Activated CD4-positive, alpha-beta T cell treated with anti-CD3 and anti-CD28 coated beads, Interleukin-2, Interleukin-6, amounts not matched to agents 100 ng/mL and 50 ng/mL, durations not matched to agents 16 hours and 8 hours (primary cell): ENCODE data around the gene HDAC4.

Experiments used
- DNase-seq: peaks from one replicate; pipeline ENCODE4 v3.0.0-alpha.2; 2020

Gene HDAC4

GRCh38 chr2:239146011-239146641 is 254.7 kb downstream of the HDAC4 start:
- peak; percentile 33 for DNase-seq

GRCh38 chr2:239145601-239146000 is 255.2 kb downstream of the HDAC4 start:
- no peak for DNase-seq

- no peak for DNase-seq
Observed at GRCh38 chr2:239145106-239145505, 255.7 kb downstream of the HDAC4 start.

DNA sequence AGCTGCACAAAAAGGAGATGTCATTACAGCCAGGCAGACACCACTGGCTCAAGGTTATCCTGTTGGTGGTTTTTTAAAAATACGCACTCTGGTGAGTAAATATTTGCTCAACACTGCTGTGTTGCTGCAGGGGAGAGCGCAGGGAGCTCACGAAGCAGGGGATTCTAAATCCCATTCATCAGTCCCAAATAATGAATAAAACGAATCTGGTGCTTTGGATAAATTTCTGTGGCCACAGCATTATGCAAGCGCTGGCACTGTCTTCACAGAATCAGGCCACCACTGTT is 256.2 kb downstream of the HDAC4 start:
- no peak for DNase-seq

DNA sequence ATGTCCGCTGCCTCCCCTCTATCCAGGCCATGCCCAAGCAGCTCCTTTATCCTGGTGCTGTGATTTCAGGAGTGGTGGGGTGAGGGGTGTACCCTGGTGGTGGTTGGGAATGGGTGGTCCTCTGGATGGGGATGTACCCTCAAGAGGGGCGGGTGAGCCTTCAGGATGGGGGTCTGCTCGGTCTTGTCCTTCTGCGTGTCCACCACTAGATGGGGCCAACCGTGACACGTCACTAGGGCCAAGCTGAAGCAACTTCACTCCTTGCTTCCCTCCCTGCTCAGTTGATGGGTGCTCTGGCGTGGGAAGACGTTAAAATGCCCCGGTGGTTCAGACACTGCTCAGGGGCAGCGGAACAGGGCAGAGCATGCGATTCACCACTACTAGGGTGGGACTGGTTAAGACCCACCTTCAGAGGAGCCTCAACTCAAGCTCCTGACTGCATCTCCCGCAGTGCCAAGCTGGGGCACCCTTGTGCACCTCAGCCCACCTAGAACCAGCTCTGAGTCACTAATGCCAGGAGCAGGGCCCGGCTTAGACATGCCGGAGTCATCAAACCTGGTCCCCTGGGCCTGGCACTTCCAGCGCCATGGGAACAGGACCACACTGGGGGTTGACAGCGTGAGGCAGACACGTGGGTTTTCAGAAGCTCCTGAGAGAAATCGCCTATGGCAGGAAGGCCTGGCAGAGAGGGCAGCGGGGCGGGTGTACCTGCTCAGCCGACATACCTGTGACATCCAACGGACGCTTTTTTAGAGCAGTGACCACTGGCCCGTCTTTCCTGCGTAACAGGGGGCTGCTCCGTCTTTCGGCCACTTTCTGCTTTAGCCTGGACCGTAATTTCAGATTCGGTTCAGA is 256.7 kb downstream of the HDAC4 start:
- DNase-seq: peak; percentile 47

DNA sequence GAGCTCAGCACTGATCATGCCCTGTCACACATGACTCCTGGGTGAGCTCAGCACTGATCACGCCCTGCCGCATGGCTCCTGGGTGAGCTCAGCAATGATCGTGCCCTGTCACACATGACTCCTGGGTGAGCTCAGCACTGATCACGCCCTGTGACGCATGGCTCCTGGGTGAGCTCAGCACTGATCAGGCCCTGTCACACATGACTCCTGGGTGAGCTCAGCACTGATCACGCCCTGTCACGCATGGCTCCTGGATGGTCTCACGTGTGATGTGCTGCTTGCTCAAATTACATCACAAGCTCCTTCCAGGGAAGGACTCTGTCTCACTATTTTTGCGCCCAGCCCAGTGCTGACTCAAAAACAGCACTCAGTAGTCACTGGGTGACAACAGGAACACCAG is 258.0 kb downstream of the HDAC4 start:
- DNase-seq: peak; percentile 26

DNA sequence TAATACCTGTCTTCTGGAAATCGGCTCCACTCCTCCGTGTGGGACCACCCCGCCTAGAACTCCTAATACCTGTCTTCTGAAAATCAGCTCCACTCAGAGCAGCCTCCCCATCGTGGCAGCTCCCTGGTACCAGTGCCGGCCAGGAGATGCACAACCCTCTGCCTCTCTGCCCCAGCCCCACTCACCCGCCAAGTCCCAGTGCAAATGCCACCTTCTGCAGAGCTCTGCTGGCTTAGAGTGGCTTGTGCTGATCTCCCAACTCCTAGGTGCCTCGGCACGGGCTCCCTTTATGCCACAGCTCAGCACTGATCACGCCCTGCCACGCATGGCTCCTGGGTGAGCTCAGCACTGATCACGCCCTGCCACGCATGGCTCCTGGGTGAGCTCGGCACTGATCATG is 258.5 kb downstream of the HDAC4 start:
- no peak for DNase-seq

DNA sequence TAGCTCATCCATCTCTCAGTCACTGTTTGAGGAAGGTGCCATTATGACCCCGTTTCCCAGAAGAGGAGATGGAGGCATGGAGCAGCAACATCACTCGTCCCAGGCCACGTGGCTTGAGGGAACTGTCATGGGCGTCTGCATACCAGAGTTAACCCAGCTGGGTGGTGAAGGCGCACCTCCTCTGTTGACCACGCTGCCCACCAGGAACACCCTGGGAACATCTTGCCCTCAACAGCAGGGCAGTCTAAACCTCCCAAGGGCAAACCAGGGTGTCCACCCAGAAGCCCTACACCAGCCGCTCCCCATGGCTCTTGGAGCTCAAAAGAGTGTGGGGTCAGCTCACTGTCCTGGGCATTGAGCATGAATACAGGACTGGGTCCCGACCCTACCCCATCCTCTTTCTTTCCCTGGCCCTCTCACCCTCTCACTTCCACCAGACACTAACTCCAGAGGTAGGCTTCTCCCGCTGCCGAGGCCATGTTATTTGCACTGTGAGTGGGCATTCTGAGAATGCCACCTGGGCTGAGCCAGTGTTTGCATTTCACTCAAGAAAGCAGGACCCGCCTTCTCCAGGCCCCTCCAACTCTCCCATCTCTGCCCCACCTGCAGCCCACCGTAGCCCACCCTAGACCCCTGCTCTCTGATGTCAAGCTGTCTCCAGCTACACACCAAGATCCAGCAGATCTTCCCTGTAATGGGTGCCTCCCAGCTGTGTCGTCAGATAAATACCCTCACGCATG is 259.6 kb downstream of the HDAC4 start:
- no peak for DNase-seq

DNA sequence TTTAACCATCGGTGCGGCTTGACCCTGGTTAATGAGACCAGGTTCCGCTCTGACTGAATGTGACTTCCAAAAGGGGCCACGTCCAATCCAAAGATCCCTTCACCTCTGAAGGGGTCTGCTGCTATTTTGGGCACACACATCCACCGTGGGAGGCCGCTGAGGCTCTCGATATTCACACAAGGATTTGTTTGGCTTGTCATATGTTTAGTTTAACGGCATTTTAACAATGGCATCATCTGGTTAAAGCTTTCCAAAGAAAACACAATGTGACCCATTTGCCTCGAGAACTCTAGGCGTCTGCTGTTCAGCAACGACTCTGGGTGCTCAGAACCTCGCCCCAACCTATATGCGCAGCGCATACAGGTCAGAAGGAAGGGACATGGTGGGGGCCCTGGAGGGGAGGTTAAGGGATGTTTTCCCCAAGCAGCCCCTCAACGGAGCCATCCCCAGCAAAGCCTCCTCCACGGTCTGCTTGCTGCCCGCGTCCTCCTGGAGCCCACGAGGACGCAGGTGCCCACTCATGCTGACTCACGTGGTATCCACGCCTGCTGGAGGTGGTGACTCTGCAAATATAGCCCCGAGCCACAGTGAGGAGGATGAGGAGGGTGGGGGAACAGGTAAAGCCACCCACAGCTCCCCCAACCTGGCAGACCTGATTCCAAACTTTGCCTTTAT is 260.3 kb downstream of the HDAC4 start:
- DNase-seq: no peak

- DNase-seq: no peak
Observed at GRCh38 chr2:239139566-239139965, 261.3 kb downstream of the HDAC4 start.

GRCh38 chr2:239139101-239139500 is 261.7 kb downstream of the HDAC4 start:
- no peak for DNase-seq

DNA sequence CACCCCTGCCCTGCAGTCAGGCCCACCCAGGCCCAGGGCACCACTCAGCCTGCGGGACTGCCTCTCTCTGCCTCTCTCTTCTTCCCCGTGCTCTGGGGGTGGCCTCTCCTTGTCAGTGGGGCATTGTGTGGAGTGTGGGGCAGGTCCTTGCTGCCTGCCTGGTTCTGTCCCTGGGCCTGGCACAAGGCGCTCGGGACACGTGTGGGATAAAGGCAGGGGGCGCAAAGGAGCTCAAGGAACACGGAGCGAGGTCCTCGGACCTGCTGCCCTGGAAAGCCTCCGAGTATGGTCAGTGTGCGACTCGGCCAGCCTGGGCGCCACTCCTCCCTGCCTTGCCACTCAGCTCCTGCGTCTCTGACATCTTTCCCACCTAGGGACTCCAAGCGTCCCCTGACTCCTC is 262.2 kb downstream of the HDAC4 start:
- no peak for DNase-seq

DNA sequence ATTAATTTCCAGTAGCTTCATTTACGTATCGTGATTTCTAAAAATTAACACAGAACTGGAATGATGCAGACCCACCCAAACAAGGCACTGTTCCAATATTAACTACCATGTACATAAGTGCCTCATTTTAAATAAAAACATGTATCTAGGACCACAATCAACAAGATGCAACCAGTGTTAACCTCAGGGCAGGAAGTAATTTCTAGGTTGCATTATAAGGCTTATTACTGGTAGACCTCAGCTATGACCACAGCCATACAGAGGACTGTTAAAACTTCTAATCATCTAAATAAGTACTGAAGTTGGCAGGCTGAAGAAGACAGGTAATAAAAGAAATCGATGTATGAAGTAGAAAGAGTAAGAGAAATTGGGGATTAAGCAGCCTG is 262.9 kb downstream of the HDAC4 start:
- no peak for DNase-seq

DNA sequence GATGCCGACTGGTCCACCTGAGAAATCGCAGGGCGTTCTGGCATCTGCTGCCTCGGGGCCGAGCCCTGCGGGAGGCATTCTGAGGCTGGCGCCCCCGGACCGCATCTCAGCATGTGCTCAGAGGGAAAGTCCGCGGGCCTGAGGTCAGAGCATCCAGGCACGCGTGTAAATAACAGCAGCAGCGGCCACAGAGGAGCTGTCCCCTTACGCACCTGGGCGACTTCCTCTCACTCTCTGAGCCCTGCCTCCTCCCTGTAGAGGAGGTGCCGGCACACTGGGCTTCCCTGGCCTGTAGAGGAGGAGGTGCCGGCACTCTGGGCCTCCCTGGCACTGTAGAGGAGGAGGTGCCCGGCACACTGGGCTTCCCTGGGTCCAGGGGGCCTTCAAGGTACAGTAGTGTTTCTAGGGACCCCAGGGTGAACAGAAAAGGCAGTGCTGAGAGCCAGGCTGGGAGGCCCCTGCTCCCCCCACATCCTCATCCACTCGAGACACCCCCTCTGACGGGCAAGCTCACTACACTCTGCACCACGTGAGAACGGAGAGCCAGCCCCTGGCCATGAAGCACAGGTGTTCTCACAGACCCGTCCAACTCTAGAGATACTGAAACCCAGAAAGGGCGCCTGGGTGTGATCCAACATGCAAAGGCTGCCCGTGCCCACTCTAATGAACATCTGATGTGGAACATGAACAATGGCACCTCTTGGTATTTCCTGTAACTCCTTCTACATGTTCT is 263.5 kb downstream of the HDAC4 start:
- no peak for DNase-seq

GRCh38 chr2:239136762-239137161 is 264.1 kb downstream of the HDAC4 start:
- no peak for DNase-seq

- no peak for DNase-seq
Observed at GRCh38 chr2:239136203-239136602, 264.6 kb downstream of the HDAC4 start.

GRCh38 chr2:239135531-239135930 is 265.3 kb downstream of the HDAC4 start:
- DNase-seq: no peak

DNA sequence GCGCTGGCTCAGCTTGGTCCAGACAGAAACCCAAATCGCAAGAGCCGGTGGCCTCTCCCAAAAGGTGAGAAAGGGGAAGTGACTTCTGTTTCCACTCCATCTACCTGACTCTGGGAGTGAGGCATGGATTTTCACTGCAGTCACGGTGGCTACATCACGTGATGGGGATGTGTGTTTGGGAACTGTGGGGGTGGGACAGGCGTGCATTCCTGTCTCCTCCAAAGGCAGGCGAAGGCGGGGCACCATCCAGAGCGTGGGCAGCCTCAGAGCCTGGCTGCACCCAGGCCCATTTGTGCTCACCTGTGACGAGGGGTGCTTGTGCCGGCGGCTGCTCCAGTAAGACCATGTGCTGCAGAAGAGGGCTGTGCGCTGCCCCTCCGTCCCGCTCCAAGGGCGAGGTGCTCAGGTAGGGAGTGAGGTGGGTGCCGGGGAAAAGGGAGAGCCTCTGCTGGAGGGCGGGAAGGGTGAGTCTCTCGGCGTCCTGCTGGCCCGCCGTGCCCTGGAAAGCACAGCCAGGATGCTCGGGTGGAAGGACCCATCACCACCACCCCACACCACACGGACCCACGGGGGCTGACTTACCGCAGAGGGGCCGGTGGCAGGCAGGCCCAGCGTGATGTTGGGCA is 266.8 kb downstream of the HDAC4 start:
- no peak for DNase-seq

DNA sequence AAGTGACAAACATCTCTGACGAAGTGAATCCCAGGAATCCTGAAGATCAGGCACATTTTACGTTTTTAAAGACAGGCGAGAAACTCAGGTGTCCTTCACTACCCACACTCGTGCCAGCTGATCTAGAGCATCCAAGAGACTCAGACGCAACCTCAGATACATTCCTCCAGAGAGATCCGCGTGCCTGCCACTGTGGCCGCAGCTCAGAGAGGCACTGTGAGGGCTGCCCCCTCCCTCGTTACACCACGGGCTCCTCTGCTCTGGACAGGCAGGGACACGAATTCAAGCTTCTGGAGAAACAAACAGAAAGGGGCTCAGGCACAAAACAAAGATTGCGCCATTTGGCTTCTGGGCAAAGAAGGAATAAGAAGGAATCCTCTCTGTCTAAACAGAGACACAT is 268.0 kb downstream of the HDAC4 start:
- DNase-seq: no peak

DNA sequence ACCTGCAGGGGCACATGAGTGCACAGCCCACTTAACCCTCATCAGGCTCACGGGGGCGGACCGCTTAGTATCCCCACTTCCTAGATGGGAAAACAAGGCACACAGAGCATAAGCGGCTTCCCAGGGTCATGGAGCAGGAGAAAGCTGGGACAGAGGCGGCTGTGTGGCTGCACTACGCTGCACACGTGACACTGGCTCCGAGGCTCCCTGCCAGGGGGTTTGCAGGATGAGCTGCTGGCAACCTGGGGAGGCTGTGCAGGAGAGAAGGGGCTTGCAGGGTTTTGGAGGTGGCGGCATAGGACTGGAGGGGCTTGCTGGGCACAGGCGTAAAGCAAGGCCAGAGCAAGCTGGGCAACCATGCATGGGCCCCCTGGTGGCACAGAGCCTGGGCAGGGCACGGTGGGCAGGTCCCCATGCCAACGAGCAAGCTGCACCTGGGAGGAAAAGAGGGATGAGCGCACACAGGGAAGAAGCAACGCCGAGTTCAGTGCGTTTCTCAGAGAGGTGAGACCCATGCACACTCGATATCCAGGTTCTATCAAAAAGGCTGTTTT is 268.6 kb downstream of the HDAC4 start:
- DNase-seq: no peak

- DNase-seq: no peak
Observed at GRCh38 chr2:239131521-239131920, 269.3 kb downstream of the HDAC4 start.

DNA sequence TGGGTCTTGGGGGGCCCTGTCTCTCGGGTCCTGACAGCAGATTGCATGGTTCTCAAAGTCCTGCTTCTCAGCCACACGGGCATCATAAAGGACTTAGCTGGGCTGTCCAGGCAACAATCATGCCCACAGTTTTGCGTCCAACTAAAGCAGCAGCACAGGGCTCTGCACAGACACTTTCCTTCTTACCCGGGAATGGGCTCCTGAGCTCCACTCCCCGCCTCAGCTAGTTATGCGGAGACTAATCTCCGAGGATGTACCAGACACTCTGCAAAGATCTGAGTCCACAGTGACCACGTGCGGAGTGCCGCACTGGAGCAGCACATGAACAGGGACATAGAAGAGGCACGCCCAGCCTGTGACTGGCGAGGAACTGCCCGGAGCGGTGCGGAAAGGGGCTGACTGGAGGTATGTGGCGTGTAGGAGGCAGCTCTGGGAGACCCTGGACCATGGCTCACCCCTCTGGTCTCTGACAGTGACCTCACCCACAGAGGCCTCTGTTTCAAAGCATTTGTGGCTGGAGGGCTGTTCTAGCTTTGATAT is 270.0 kb downstream of the HDAC4 start:
- DNase-seq: no peak
